Caco-2 (cell line): ENCODE data around the gene TARBP1. TPM values are rescaled to one million over a fixed set of nuclear protein-coding genes. Genes with fewer than 3 reads are reported as not detected.

ENCODE experiments used
- BruUV-seq: library from RNA; stranded (reverse); fragments of 400-500 nt; replicated peaks from 2 replicates; lab custom pipeline; 2021; lab: Mats Ljungman, UMichigan
- CTCF ChIA-PET: fragments of 300-600 bp; sonication (Branson Sonifier 250); formaldehyde crosslinking; loops from one replicate; lab custom pipeline; 2022; ENCODE audit warnings: antibody characterized with exemption; lab: Charles Lee
- POLR2A ChIA-PET: fragments of 300-600 bp; sonication (Branson Sonifier 250); formaldehyde crosslinking; loops from one replicate; lab custom pipeline; 2022; ENCODE audit warnings: antibody characterized with exemption; lab: Charles Lee
- DNase-seq, 2 experiments: peaks; one replicate each; pipeline versions ENCODE4 v3.0.0 to v3.0.0-alpha.2; 2020 to 2022
- H3K27me3 ChIP-seq: replicated peaks from 2 replicates; pipeline ENCODE4 v1.6.0; 2011; ENCODE audit warnings: low read length; ENCODE audit not compliant: control insufficient read depth, insufficient read depth
- H3K36me3 ChIP-seq: 2 replicates; pipeline ENCODE4 v1.5.1; 2011; ENCODE audit warnings: low read length; ENCODE audit not compliant: control insufficient read depth, insufficient read depth
- H3K4me1 ChIP-seq: fragments of 250-450 bp; sonication (Bioruptor Pico); 2 replicates; pipeline ENCODE4 v1.5.1; 2020; ENCODE audit warnings: mild to moderate bottlenecking
- H3K4me3 ChIP-seq: 2 replicates; pipeline ENCODE4 v1.5.1; 2011; ENCODE audit warnings: low read depth, mild to moderate bottlenecking, control low read depth, low read length
- H3K9me3 ChIP-seq: fragments of 250-450 bp; sonication (Bioruptor Pico); 2 replicates; pipeline ENCODE4 v1.5.1; 2020; ENCODE audit warnings: mild to moderate bottlenecking, moderate library complexity
- H3K27ac Mint-ChIP-seq: one replicate; pipeline ENCODE4 v1.8.0; 2022; ENCODE audit warnings: mixed read lengths; ENCODE audit not compliant: unreplicated experiment
- H3K27me3 Mint-ChIP-seq: one replicate; pipeline ENCODE4 v1.8.0; 2022; ENCODE audit warnings: mixed read lengths; ENCODE audit not compliant: insufficient read depth, unreplicated experiment
- H3K36me3 Mint-ChIP-seq: one replicate; pipeline ENCODE4 v1.8.0; 2022; ENCODE audit warnings: mild to moderate bottlenecking, mixed read lengths; ENCODE audit not compliant: insufficient read depth, unreplicated experiment
- H3K4me1 Mint-ChIP-seq: one replicate; pipeline ENCODE4 v1.8.0; 2022; ENCODE audit warnings: low read depth, mixed read lengths; ENCODE audit not compliant: unreplicated experiment
- H3K4me3 Mint-ChIP-seq: one replicate; pipeline ENCODE4 v1.8.0; 2022; ENCODE audit warnings: mild to moderate bottlenecking, moderate library complexity, mixed read lengths; ENCODE audit not compliant: unreplicated experiment
- H3K9me3 Mint-ChIP-seq: one replicate; pipeline ENCODE4 v1.8.0; 2022; ENCODE audit warnings: mixed read lengths; ENCODE audit not compliant: unreplicated experiment
- CTCF ChIP-seq, 2 experiments: fragments of 200-600 bp in 1 of 2; IDR thresholded peaks; 1 replicate in 1 of 2; 2 replicates in 1 of 2; pipeline versions ENCODE4 v1.5.1 to v1.8.0; 2011 to 2022; ENCODE audit warnings: antibody characterized with exemption in 1 of 2, control low read depth in 1 of 2, inconsistent platforms in 1 of 2, low read depth in 1 of 2, low read length in 1 of 2, mild to moderate bottlenecking in 1 of 2, moderate library complexity in 1 of 2; ENCODE audit not compliant: insufficient read depth in 1 of 2, severe bottlenecking in 1 of 2, unreplicated experiment in 1 of 2
- intact Hi-C: fragments of 100-400 bp; cut with micrococcal nuclease; formaldehyde crosslinking; loops from one replicate; pipeline ENCODE4 v1.10.0; 2022; ENCODE audit not compliant: unreplicated experiment
- total RNA-seq: library from RNA; stranded (reverse); gene quantifications from 2 replicates; pipeline ENCODE4 v1.2.3, GENCODE V29; 2022

TARBP1 gene
- total RNA-seq, 1 experiment from 2014 or later = 37.0 TPM

DNA sequence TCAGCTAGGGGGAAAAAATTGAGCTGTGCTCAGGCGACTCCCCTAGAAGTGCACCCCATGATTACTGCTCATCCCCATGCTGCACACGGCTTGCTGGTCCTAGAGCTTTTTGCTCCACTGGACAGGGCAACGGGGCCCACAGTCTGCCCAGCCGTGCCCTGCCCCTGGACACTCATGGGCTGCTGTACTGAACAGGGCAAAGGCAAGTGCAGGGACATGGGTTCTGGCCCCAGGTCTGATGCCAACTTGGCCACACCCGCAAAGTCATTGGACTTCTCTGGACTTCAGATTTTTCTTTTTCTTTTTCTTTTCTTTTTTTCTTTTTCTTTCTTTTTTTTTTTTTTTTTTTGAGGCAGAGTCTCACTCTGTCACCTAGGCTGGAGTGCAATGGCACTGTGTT, 42.9 kb upstream of the TARBP1 start:
- no peaks in the 10 kb centered on the region for H3K36me3 Mint-ChIP-seq
- H3K4me3 Mint-ChIP-seq = no peak overlapping the region
- no peak overlapping the region for H3K27ac Mint-ChIP-seq
- H3K4me1 Mint-ChIP-seq = no peaks in the 10 kb centered on the region
- H3K27me3 ChIP-seq = no peaks in the 10 kb centered on the region
- no peak for TF ChIP-seq CTCF (IDR thresholded peaks at IDR 0.05; ENCODE audit: insufficient read depth in 1 of 2, low read depth in 1 of 2, low read length in 1 of 2, severe bottlenecking in 1 of 2, unreplicated experiment in 1 of 2)
- intact Hi-C loops = no loop called here
- no TSS peak for BruUV-seq
- POLR2A ChIA-PET = no interaction called here
- H3K9me3 Mint-ChIP-seq = no peaks in the 10 kb centered on the region
- CTCF ChIA-PET = no interaction called here
- no peak overlapping the region for H3K4me3 ChIP-seq
- H3K9me3 ChIP-seq = no peaks in the 10 kb centered on the region
- DNase-seq = no peak
- H3K27me3 Mint-ChIP-seq = no peaks in the 10 kb centered on the region
- no peaks in the 10 kb centered on the region for H3K36me3 ChIP-seq
- H3K4me1 ChIP-seq = peaks cover 14% of the 10 kb centered on the region

DNA sequence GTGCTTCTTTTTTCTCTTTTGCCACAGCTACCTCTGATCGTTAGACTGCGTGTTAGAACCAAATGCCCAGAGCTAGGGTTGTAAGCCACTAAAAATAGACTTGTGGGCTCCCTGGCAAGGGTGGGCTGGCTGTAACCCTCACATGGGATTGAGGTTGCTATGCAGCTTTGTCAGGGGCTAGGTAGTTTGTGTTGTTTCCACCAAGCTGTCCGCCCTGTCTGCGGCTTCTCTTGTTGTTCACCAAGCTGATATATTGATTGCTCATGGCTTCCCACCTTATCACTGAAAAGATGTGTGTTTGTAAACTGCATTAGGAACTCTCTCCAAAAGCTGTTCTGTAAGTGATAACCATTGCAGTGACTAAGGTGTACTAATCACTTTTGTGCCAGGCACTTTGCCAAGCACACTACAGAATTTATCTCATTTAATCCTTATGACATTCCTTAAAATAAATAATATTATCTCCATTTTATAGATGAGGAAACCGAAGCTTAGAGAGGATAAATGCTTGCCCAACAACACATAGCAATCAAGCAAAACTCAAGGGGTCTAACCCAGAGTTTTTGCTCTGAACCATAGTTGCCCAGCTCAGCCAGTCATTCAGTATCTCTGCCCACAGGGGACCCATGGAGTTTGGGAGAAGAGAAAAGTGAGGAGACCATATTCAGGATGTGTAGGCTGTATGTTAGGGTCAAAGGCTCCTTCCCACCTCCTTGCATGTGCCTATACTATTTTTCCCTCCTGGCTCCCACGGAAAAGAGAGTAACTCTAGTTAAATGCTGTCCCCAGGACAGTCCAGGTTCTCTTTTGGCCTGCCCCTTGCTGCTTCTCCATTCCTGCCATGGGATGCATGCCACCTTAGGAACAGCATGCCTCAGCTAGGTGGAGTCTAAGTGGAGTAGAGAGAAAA, 42.2 kb upstream of the TARBP1 start:
- H3K4me1 ChIP-seq = peaks cover 14% of the 10 kb centered on the region
- ChIA-PET POLR2A (no interaction called here), CTCF (no interaction called here)
- Mint-ChIP-seq H3K27me3 (no peaks in the 10 kb centered on the region), H3K9me3 (no peaks in the 10 kb centered on the region), H3K4me3 (no peak overlapping the region), H3K4me1 (no peaks in the 10 kb centered on the region), H3K36me3 (no peaks in the 10 kb centered on the region), H3K27ac (no peak overlapping the region)
- no peak for DNase-seq
- H3K4me3 ChIP-seq = no peak overlapping the region
- intact Hi-C loops = no loop called here
- no peaks in the 10 kb centered on the region for H3K27me3 ChIP-seq
- TF ChIP-seq CTCF (IDR thresholded peaks at IDR 0.05; ENCODE audit: insufficient read depth in 1 of 2, low read depth in 1 of 2, low read length in 1 of 2, severe bottlenecking in 1 of 2, unreplicated experiment in 1 of 2) = no peak
- no TSS peak for BruUV-seq
- H3K9me3 ChIP-seq = no peaks in the 10 kb centered on the region
- no peaks in the 10 kb centered on the region for H3K36me3 ChIP-seq

DNA sequence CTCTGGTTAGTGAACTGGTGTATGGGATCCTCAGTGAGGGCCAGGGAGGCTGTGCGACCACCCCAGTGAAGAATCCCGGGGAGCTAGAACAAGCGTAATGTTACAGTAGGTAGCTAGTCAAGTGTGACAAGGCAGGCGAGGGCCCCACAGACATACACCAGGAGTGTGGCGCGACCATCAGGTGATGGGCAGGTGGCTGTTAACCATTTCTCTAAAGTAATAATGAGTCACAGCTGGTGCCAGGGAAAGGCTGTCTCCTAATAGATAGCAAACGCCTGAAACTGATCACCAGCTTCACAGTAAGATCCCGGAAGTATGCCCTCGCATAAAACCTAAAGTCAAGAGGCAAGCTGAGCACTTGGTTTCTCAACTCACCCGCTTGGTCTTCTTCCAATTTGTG, 40.5 kb upstream of the TARBP1 start:
- ChIA-PET CTCF (no interaction called here), POLR2A (interaction anchor here (0.5 to 1.1 kb wide), 2 partner anchors 11 to 74 kb away, joined by 3 to 4 read pairs; no protein-coding TSS in a partner anchor)
- Mint-ChIP-seq H3K4me3 (no peak overlapping the region), H3K9me3 (no peaks in the 10 kb centered on the region), H3K27ac (no peak overlapping the region), H3K27me3 (no peaks in the 10 kb centered on the region), H3K36me3 (no peaks in the 10 kb centered on the region), H3K4me1 (no peaks in the 10 kb centered on the region)
- Histone ChIP-seq H3K4me3 (no peak overlapping the region), H3K27me3 (no peaks in the 10 kb centered on the region), H3K4me1 (peaks cover 25% of the 10 kb centered on the region), H3K36me3 (no peaks in the 10 kb centered on the region), H3K9me3 (no peaks in the 10 kb centered on the region)
- TF ChIP-seq CTCF (IDR thresholded peaks at IDR 0.05; ENCODE audit: insufficient read depth in 1 of 2, low read depth in 1 of 2, low read length in 1 of 2, severe bottlenecking in 1 of 2, unreplicated experiment in 1 of 2) = no peak
- no peak for DNase-seq
- BruUV-seq = no TSS peak
- intact Hi-C loops = no loop called here
